Measurements from ENCODE around the gene AKT3.

AKT3 gene

DNA sequence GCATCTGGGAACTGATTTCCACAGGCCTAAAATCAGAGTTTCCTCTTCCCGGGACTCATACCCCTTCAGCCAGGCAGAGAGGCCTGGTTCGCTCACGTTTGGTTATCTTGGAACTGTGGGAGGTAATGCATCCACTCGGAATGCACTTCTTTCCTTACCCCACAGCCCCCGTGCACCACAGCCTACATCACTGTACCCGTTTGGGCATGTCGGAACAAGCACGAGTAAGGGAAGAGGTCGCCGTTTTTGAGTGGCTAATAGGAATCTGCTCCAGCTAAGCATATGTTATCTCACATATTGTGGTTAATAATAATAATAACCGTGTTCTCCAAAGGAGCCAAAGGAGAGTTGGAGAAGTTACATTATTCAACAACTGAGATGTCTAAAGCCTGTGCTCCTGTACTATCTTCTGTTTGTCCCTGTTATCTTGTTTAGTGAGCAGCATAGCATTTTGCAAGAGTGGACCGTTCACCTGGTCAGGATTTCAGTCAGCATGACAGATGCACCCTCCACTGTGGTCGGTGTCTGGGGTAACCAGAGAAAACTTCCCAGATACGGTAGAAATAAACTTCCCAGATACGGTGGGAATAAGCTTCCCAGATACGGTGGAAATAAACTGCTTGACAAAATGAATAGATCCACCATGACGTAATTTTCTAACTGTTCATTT is 395.6 kb downstream of the AKT3 start:
- no peak for DNase-seq

DNA sequence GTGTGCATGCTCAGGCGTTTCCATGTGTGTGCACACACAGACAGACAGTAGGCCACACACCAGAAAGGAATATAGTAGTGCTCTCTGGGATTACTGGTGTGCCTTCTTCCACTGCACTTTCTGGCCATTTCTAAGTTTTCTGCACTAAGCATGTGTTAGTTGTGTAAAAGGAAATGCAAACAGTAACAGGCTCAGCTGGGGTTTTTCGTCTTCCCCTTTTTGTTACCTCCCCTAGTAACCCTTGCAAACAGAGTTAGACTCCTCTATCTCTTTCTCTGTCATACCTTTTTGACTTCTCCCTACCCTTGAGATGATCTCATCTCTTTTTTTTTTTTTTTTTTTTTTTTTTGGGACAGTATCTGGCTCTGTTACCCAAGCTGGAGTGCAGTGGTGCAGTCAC is 398.0 kb downstream of the AKT3 start:
- no peak for DNase-seq

- no peak for DNase-seq
These were observed 400.7 kb downstream of the AKT3 start for GRCh38 chr1:243449373-243449772.

DNA sequence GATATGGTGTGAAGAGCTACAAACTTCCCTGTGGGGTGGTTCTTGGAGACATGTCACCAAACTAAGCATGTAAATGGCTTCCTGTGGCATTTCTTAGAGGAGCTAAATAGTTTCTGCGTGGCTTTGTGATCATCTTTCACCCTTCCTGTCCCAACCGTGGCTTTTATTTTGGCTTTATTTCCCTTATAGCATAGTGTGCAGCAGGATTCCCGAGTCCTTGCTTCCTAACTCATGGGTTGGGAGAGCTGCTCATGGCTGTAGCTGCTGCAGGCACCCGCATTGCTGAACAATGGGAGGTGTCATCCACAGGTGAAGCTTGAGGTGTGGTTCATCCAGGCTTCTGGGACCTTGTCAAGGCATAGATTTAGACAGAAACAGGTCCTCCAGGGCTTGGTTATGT is 402.2 kb downstream of the AKT3 start:
- no peak for DNase-seq

- peak; percentile 96 for DNase-seq
These were observed 402.7 kb downstream of the AKT3 start for GRCh38 chr1:243447347-243447746.

DNA sequence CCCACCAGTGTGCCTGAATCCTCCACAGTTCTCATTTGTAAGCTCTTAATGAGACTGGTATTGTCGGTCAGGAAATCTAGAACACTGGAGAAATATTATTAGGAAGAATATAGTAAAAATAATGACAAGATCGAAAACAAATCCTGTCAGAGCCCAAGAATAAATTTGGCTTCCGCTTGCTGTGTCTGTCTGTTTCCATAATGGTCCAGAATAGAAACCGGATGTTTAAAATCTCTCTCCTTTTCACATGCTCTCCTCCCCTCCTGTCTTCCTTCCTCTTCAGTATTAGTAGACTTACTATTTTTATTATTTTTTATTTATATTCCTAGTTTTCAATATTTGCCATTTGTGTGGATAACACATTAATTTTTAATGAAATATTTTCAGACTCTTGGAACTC is 406.5 kb downstream of the AKT3 start:
- DNase-seq, result no peak

GRCh38 chr1:243441601-243442000 is 408.4 kb downstream of the AKT3 start:
- DNase-seq, result no peak

- DNase-seq, result no peak
These were observed 409.6 kb downstream of the AKT3 start for GRCh38 chr1:243440406-243440805.

GRCh38 chr1:243438815-243439214 is 411.2 kb downstream of the AKT3 start:
- no peak for DNase-seq

Measured in hematopoietic multipotent progenitor cell treated with erythropoietin and hydrocortisone succinate and interleukin-3 and kit ligand, for 8 days (in vitro differentiated cells).